Neutrophil (primary cell): ENCODE measurements around the gene SCAMP2.

Source experiments
- H3K27ac ChIP-seq: fragments of 200-600 bp; sonication (generic); 2 replicates; pipeline ENCODE4 v1.5.1; 2016; ENCODE audit warnings: mild to moderate bottlenecking, moderate library complexity
- H3K27me3 ChIP-seq: fragments of 200-600 bp; sonication (generic); 2 replicates; pipeline ENCODE4 v1.6.0; 2016; ENCODE audit warnings: mild to moderate bottlenecking
- H3K36me3 ChIP-seq: fragments of 200-600 bp; sonication (generic); 2 replicates; pipeline ENCODE4 v1.5.1; 2017
- H3K4me1 ChIP-seq, 2 experiments: fragments of 200-600 bp in 1 of 2; sonication (generic) in 1 of 2; 1 replicate in 1 of 2; 2 replicates in 1 of 2; pipeline versions ENCODE4 v1.5.1 to v1.6.1; 2013 to 2016; ENCODE audit warnings: low read depth in 1 of 2, low read length in 1 of 2, mild to moderate bottlenecking in 1 of 2, moderate library complexity in 1 of 2; ENCODE audit not compliant: control insufficient read depth in 1 of 2, insufficient read depth in 1 of 2
- H3K4me3 ChIP-seq, 2 experiments: fragments of 200-600 bp in 1 of 2; sonication (generic) in 1 of 2; 1 replicate in 1 of 2; 2 replicates in 1 of 2; pipeline ENCODE4 v1.5.1; 2013 to 2016; ENCODE audit warnings: low read depth in 1 of 2, low read length in 1 of 2, mild to moderate bottlenecking in 1 of 2, moderate library complexity in 1 of 2
- H3K9me3 ChIP-seq: fragments of 200-600 bp; sonication (generic); 2 replicates; pipeline ENCODE4 v1.5.1; 2016
- CTCF ChIP-seq: fragments of 200-600 bp; sonication (generic); IDR thresholded peaks from 2 replicates; pipeline ENCODE4 v1.5.1; 2016; ENCODE audit warnings: antibody characterized with exemption

Gene SCAMP2

DNA sequence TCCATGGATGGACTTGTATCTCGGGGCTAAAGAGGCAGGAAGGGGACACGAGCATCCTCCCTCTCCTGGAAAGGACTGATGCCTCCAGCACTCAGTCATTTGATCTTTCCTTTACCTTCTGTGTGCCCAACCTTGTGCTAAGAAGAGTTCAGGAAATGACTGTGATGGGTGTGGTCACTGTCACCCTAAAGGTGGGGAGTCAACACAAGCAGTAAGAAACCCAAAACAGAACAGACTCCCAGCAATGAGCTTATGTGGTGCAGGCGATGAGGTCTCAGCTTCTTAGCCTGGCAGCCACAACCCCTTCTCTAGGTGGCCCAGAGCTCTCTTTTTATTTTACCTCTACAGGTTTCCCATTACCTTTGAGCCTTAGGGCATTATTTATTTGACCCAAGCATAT, 20.5 kb upstream of the SCAMP2 start:
- peaks cover 18 to 19% of the 10 kb centered on the region in 2 experiments for H3K4me1 ChIP-seq
- no peaks in the 10 kb centered on the region for H3K27me3 ChIP-seq
- H3K9me3 ChIP-seq = no peaks in the 10 kb centered on the region
- TF ChIP-seq CTCF = no peak
- H3K27ac ChIP-seq = no peak overlapping the region
- peaks cover 38% of the 10 kb centered on the region for H3K36me3 ChIP-seq
- H3K4me3 ChIP-seq = no peak overlapping the region

- Histone ChIP-seq H3K27ac (no peak overlapping the region), H3K27me3 (no peaks in the 10 kb centered on the region), H3K4me1 (peaks cover 21% of the 10 kb centered on the region in 2 experiments), H3K4me3 (no peak overlapping the region), H3K36me3 (peaks cover 32% of the 10 kb centered on the region), H3K9me3 (no peaks in the 10 kb centered on the region)
- no peak for TF ChIP-seq CTCF
These were observed 19.8 kb upstream of the SCAMP2 start for GRCh38 chr15:74892931-74893330.

- TF ChIP-seq CTCF = no peak
- H3K27me3 ChIP-seq = no peaks in the 10 kb centered on the region
- H3K4me1 ChIP-seq = peaks cover 21% of the 10 kb centered on the region in 2 experiments
- no peaks in the 10 kb centered on the region for H3K9me3 ChIP-seq
- H3K36me3 ChIP-seq = peaks cover 26% of the 10 kb centered on the region
- H3K4me3 ChIP-seq = no peak overlapping the region
- H3K27ac ChIP-seq = no peak overlapping the region
These were observed 19.1 kb upstream of the SCAMP2 start for GRCh38 chr15:74892313-74892712.

GRCh38 chr15:74891469-74891868, 18.3 kb upstream of the SCAMP2 start:
- H3K36me3 ChIP-seq = peaks cover 17% of the 10 kb centered on the region
- H3K4me1 ChIP-seq = peaks cover 21% of the 10 kb centered on the region in 2 experiments
- H3K4me3 ChIP-seq = no peak overlapping the region
- no peak for TF ChIP-seq CTCF
- no peaks in the 10 kb centered on the region for H3K9me3 ChIP-seq
- H3K27me3 ChIP-seq = no peaks in the 10 kb centered on the region
- H3K27ac ChIP-seq = no peak overlapping the region

DNA sequence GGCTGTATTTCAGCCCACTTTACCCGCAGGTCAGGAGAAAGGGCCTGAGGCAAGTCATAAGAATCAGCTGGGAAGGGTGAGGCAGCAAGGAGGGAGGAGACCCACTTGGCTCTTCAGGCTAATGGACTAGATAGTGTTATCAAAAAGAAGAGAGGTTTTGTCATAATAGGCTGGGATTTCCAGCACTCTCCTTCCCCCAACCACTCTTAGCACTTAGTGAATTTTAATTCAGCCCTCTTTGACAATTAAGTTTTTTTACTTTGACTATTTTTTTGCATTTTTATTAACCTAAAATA, 17.4 kb upstream of the SCAMP2 start:
- H3K4me1 ChIP-seq = peaks cover 21% of the 10 kb centered on the region in 2 experiments
- no peak for TF ChIP-seq CTCF
- H3K4me3 ChIP-seq = peak overlapping the region in 1 of 2 experiments; percentile 95
- H3K27me3 ChIP-seq = no peaks in the 10 kb centered on the region
- peaks cover 10% of the 10 kb centered on the region for H3K36me3 ChIP-seq
- no peak overlapping the region for H3K27ac ChIP-seq
- no peaks in the 10 kb centered on the region for H3K9me3 ChIP-seq
